BLaER1 (cell line): ENCODE results near the gene CBX8.

ENCODE experiments used
- H3K27ac ChIP-seq: shearing (Covaris generic); formaldehyde crosslinking; 2 replicates; pipeline ENCODE4 v1.8.1; 2022
- H3K27me3 ChIP-seq: shearing (Covaris generic); formaldehyde crosslinking; 2 replicates; pipeline ENCODE4 v1.8.1; 2022
- H3K36me3 ChIP-seq: shearing (Covaris generic); formaldehyde crosslinking; 2 replicates; pipeline ENCODE4 v1.8.1; 2022
- H3K4me1 ChIP-seq: shearing (Covaris generic); formaldehyde crosslinking; 2 replicates; pipeline ENCODE4 v1.8.1; 2022
- H3K4me2 ChIP-seq: shearing (Covaris generic); formaldehyde crosslinking; 2 replicates; pipeline ENCODE4 v1.8.1; 2022
- H3K4me3 ChIP-seq: shearing (Covaris generic); formaldehyde crosslinking; 2 replicates; pipeline ENCODE4 v1.8.1; 2022
- H3K9ac ChIP-seq: shearing (Covaris generic); formaldehyde crosslinking; 2 replicates; pipeline ENCODE4 v1.8.1; 2022
- H3K9me3 ChIP-seq: shearing (Covaris generic); formaldehyde crosslinking; 2 replicates; pipeline ENCODE4 v1.8.1; 2022
- H4K20me1 ChIP-seq: shearing (Covaris generic); formaldehyde crosslinking; 2 replicates; pipeline ENCODE4 v1.8.1; 2022
- Cebpa-rat ChIP-seq: shearing (Covaris generic); IDR thresholded peaks from 2 replicates; pipeline ENCODE4 v1.8.1; 2022

The CBX8 gene

GRCh38 chr17:79804856-79805696 lies 8.2 kb upstream of the CBX8 start:
- no peak overlapping the region for H3K4me2 ChIP-seq
- H3K9ac ChIP-seq = no peak overlapping the region
- no peaks in the 10 kb centered on the region for H3K9me3 ChIP-seq
- TF ChIP-seq Cebpa-rat = no peak
- H3K4me1 ChIP-seq = peaks cover 39% of the 10 kb centered on the region
- 0 out of 2 replicates have a peak overlapping the region, but pooled peaks have one; percentile 59 for H3K4me3 ChIP-seq
- no peaks in the 10 kb centered on the region for H3K36me3 ChIP-seq
- peaks cover 100% of the 10 kb centered on the region for H3K27me3 ChIP-seq
- H3K27ac ChIP-seq = no peak overlapping the region
- peaks cover 97% of the 10 kb centered on the region for H4K20me1 ChIP-seq

GRCh38 chr17:79803997-79804855 lies 7.3 kb upstream of the CBX8 start:
- Histone ChIP-seq H3K4me1 (peaks cover 44% of the 10 kb centered on the region), H3K9ac (no peak overlapping the region), H4K20me1 (peaks cover 99% of the 10 kb centered on the region), H3K27ac (no peak overlapping the region), H3K36me3 (no peaks in the 10 kb centered on the region), H3K4me2 (peak overlapping the region; percentile 84), H3K4me3 (peak overlapping the region; percentile 59), H3K9me3 (no peaks in the 10 kb centered on the region), H3K27me3 (peaks cover 100% of the 10 kb centered on the region)
- no peak for TF ChIP-seq Cebpa-rat

GRCh38 chr17:79803421-79803996 lies 6.6 kb upstream of the CBX8 start:
- H3K4me1 ChIP-seq = peaks cover 49% of the 10 kb centered on the region
- H3K27me3 ChIP-seq = peaks cover 100% of the 10 kb centered on the region
- no peak overlapping the region for H3K9ac ChIP-seq
- no peaks in the 10 kb centered on the region for H3K36me3 ChIP-seq
- H3K9me3 ChIP-seq = no peaks in the 10 kb centered on the region
- H3K4me2 ChIP-seq = peak overlapping the region; percentile 84
- peaks cover 99% of the 10 kb centered on the region for H4K20me1 ChIP-seq
- H3K4me3 ChIP-seq = peak overlapping the region; percentile 59
- H3K27ac ChIP-seq = no peak overlapping the region
- TF ChIP-seq Cebpa-rat = no peak

- Histone ChIP-seq H3K4me2 (peak overlapping the region; percentile 84; the same call in 1 of the 2 replicates), H3K9ac (no peak overlapping the region), H3K9me3 (no peaks in the 10 kb centered on the region), H3K36me3 (no peaks in the 10 kb centered on the region), H3K4me3 (no peak overlapping the region), H3K27me3 (peaks cover 100% of the 10 kb centered on the region), H3K4me1 (peaks cover 56% of the 10 kb centered on the region), H4K20me1 (peaks cover 99% of the 10 kb centered on the region), H3K27ac (no peak overlapping the region)
- TF ChIP-seq Cebpa-rat = no peak
Measured at GRCh38 chr17:79802736-79803420, 6.0 kb upstream of the CBX8 start.

GRCh38 chr17:79802039-79802735 lies 5.3 kb upstream of the CBX8 start:
- Histone ChIP-seq H3K27me3 (peaks cover 96% of the 10 kb centered on the region), H3K9ac (no peak overlapping the region), H4K20me1 (peaks cover 92% of the 10 kb centered on the region), H3K36me3 (no peaks in the 10 kb centered on the region), H3K27ac (no peak overlapping the region), H3K4me3 (no peak overlapping the region), H3K9me3 (no peaks in the 10 kb centered on the region), H3K4me2 (no peak overlapping the region), H3K4me1 (peaks cover 58% of the 10 kb centered on the region)
- TF ChIP-seq Cebpa-rat = no peak

- Histone ChIP-seq H3K4me2 (peak overlapping the region; percentile 72), H3K27me3 (peaks cover 88% of the 10 kb centered on the region), H3K27ac (no peak overlapping the region), H3K4me3 (peak overlapping the region; percentile 49), H3K9ac (no peak overlapping the region), H3K9me3 (no peaks in the 10 kb centered on the region), H3K36me3 (no peaks in the 10 kb centered on the region), H4K20me1 (peaks cover 85% of the 10 kb centered on the region), H3K4me1 (peaks cover 58% of the 10 kb centered on the region)
- no peak for TF ChIP-seq Cebpa-rat
Measured at GRCh38 chr17:79801156-79802038, 4.5 kb upstream of the CBX8 start.

GRCh38 chr17:79800325-79801155 lies 3.7 kb upstream of the CBX8 start:
- H3K27me3 ChIP-seq = peaks cover 84% of the 10 kb centered on the region
- H3K27ac ChIP-seq = no peak overlapping the region
- peaks cover 61% of the 10 kb centered on the region for H3K4me1 ChIP-seq
- no peak overlapping the region for H3K9ac ChIP-seq
- no peak for TF ChIP-seq Cebpa-rat
- H3K4me2 ChIP-seq = peak overlapping the region; percentile 72
- peak overlapping the region; percentile 49 for H3K4me3 ChIP-seq
- peaks cover 84% of the 10 kb centered on the region for H4K20me1 ChIP-seq
- no peaks in the 10 kb centered on the region for H3K36me3 ChIP-seq
- no peaks in the 10 kb centered on the region for H3K9me3 ChIP-seq
